ENCODE data around the gene FXR2. TPM values are rescaled to one million over a fixed set of nuclear protein-coding genes. Genes with fewer than 3 reads are reported as not detected.

Gene FXR2
- total RNA-seq, 4 donors from 2014 or later: 34.7 to 39.4 (median 36.7) TPM

DNA sequence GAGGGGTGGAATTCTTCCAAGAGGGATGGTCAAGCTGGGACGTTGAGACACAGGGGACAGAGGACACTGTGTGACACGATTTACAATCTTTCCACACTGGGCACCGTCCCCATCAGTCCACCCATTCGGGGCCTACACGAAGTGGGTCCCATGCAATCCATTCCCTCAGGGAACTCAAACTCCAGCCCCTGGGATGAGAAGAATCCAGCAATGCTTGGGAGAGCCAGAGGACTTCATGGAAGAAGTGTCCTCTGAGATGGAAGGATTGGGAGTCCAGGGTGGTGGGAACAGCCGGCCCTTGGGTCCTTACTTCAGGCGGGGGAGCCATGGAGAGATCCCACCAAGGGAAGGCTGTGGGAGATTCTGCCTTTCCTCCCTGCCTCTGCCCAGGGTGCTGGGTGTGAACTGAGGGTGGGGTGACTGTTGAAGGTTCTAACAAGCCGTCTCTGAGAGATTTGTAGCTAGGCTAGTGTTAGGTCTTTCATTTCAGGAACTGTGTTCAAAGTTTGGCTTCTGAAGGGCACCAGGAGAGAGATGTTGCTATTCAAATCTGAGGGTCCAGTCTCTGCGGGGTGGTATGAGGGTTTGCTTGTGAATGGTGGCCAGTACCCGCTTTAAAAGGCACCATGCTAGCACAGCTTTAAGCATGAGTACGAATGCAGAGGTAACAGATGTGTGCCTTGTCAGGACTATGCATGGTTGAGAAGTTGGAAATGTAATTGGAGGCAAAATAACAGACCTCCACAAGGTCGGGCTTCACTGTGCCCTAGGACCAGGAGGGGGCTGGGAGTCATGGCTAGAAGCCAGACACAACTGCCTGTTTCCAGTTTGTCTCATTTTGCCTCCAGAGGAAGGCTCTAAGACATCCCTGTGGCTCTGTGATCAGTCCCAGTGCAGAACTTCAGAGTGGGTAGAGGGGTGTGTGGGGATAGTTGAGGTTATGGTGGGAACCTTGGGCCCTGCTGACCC lies 38.0 kb upstream of the FXR2 start:
- no peak for TF ChIP-seq CTCF (IDR thresholded peaks at IDR 0.05)

DNA sequence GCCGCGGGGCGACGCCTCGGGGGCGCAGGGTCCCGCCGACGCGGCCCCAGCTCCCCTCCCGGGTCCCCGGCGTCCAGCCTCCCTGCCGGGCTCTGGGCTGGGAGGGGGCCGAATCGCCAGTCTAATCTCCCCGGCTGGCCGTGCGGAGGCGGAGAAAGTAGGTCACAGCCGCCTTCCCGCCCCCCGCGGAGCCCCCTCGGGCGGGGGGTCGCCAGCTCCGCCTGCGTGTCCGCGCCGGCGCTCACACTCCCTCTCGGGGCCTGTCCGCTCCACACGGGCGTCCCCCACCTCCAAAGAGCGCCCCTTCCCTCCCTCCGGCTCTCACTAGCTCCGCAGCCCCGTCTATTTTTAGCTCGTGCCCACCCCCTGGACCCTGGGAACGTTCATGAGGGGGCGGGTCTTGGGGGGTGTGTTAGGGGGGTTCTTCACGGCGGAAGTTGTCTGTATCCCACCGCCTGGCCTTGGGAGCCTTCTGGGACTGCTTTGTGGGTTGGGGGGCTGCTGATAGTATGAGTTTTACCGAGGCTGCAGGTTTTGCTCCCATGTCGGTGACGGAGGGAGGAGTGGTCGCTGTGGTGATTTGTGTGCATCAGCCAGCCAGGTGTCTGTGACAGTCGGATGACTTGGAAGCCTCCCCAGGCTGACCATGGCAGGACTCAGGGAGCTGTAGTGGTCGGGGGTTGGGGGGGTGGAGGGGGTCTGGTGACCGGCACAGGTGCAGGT lies 37.1 kb upstream of the FXR2 start:
- 5 to 8% methylated on average over 30 to 38 of the region's 54 CpGs for WGBS, 2 donors
- peaks cover 0 to 27% (median 16%) of the 10 kb centered on the region in 4 donors for H3K4me1 ChIP-seq
- H3K27ac ChIP-seq: peak overlapping the region; percentile 1 to 88 (median 74)

More for the DNA sequence above, 38.0 kb upstream of the FXR2 start:
- H3K4me3 ChIP-seq: no peak overlapping the region
- no peaks in the 10 kb centered on the region for H3K36me3 ChIP-seq
- DNase-seq (ENCODE audit: low spot score in 2 of 2): no peak
- 49 to 57% methylated on average over 9 to 12 of the region's 12 CpGs for WGBS, 2 donors
- peaks cover 0 to 38% of the 10 kb centered on the region in 2 donors for H3K27me3 ChIP-seq
- H3K9me3 ChIP-seq: no peaks in the 10 kb centered on the region
- H3K4me1 ChIP-seq: peaks cover 0 to 36% (median 21%) of the 10 kb centered on the region in 4 donors
- peak overlapping the region in 2 of 4 donors; percentile 3 to 84 for H3K27ac ChIP-seq

DNA sequence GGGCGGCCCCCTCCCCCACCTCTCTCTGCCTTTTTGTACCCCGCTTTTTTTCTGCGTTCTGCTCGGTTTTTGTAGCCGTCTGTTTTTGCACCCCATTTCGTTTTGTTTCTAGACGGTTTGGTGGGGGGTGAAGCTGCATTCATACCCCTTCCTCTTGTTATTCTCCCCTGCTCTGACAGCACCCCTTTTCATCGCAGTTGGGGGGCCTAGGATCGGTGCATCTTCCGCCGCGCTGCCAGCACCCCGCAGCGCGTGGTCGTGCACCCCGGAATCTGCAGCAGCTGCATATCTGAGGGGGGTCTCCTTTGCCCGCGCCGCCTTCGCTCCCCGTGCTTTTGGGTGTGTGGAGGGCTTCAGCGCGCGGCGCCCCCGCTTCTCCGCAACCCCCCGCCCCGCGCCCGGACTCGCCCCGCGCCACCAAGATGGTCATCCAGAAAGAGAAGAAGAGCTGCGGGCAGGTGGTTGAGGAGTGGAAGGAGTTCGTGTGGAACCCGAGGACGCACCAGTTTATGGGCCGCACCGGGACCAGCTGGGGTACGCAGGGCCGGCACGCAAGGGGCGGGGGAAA lies 36.5 kb upstream of the FXR2 start:
- TF ChIP-seq EP300 (IDR thresholded peaks at IDR 0.05): no peak
- no peak for TF ChIP-seq POLR2A (IDR thresholded peaks at IDR 0.05)
- no peak for TF ChIP-seq CTCF (IDR thresholded peaks at IDR 0.05)
- WGBS, 2 donors: 1% methylated on average over 40 to 44 of the region's 45 CpGs
- H3K9me3 ChIP-seq: no peaks in the 10 kb centered on the region

More for the DNA sequence above, 37.1 kb upstream of the FXR2 start:
- Histone ChIP-seq H3K27me3 (peaks cover 0 to 40% of the 10 kb centered on the region in 2 donors), H3K36me3 (no peaks in the 10 kb centered on the region), H3K4me3 (peak overlapping the region; percentile 28 to 62 (median 52)), H3K9me3 (no peaks in the 10 kb centered on the region)
- DNase-seq (ENCODE audit: low spot score in 2 of 2): no peak
- TF ChIP-seq EP300 (IDR thresholded peaks at IDR 0.05) (no peak), POLR2A (IDR thresholded peaks at IDR 0.05) (no peak), CTCF (IDR thresholded peaks at IDR 0.05) (no peak)

DNA sequence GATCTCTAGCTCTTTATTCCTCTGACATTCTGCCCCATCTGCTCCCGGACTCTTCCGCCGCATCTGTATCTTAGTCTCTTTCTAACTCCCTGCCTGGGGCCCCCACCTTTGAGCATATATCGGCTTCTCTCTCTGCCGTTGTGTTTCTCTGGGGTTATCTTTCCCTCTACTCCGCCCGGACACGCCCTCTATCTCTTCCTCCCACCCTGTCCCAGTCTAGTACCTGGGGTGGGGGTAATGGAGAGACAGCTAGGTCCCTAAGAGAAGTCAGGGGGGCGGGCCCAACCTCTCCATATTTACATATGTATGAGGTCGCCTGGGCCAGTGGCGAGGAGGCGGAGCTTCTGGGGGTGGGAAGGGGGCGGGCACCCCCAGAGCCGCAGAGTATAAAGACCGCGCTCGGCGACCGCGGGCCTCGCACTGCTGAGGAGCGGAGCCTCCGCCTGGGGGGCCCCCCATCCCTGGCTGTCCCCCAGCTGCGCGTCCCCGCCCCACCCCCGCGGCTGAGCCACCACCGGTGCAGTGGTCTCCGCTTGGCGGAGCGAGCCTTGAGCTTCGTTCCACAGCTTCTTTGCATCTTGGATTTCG lies 35.9 kb upstream of the FXR2 start, which contains the start of gene ATP1B2:
TSS of gene ATP1B2 (plus strand) at position 418 of the 588 bp plus-strand sequence. CDS start 593 bp downstream, outside the sequence.
- peaks cover 0 to 45% of the 10 kb centered on the region in 2 donors for H3K27me3 ChIP-seq
- H3K4me3 ChIP-seq: peak within 1 kb of the TSS; percentile 28 to 62 (median 52)
- H3K27ac ChIP-seq: peak within 1 kb of the TSS; percentile 1 to 88 (median 74)
- peak; percentile 24 to 25 for DNase-seq (ENCODE audit: low spot score in 2 of 2)
- H3K4me1 ChIP-seq: peaks cover 0 to 25% (median 16%) of the 10 kb centered on the region in 4 donors
- H3K36me3 ChIP-seq: no peaks in the 10 kb centered on the region
- WGBS, 2 donors: 2% methylated on average over 26 to 34 of the region's 34 CpGs
- H3K9me3 ChIP-seq: no peaks in the 10 kb centered on the region
- TF ChIP-seq CTCF (IDR thresholded peaks at IDR 0.05): no peak
- TF ChIP-seq EP300 (IDR thresholded peaks at IDR 0.05): no peak
- no peak for TF ChIP-seq POLR2A (IDR thresholded peaks at IDR 0.05)

More for the DNA sequence above, 36.5 kb upstream of the FXR2 start:
- H3K36me3 ChIP-seq: no peaks in the 10 kb centered on the region
- DNase-seq (ENCODE audit: low spot score in 2 of 2): no peak
- peaks cover 0 to 25% (median 16%) of the 10 kb centered on the region in 4 donors for H3K4me1 ChIP-seq
- peak overlapping the region; percentile 28 to 62 (median 52) for H3K4me3 ChIP-seq
- H3K27ac ChIP-seq: peak overlapping the region; percentile 1 to 88 (median 74)
- peaks cover 0 to 45% of the 10 kb centered on the region in 2 donors for H3K27me3 ChIP-seq
